Esophagus (tissue), 2 donors: ENCODE results near the gene VTI1B. TPM values are rescaled to one million over a fixed set of nuclear protein-coding genes. Genes with fewer than 3 reads are reported as not detected.

Source experiments
- H3K27ac ChIP-seq, 2 donors: one replicate each; pipeline ENCODE4 v1.5.1; 2013; ENCODE audit warnings: low read depth in 2 of 2, mild to moderate bottlenecking in 2 of 2, inconsistent platforms in 1 of 2, low read length in 1 of 2, moderate library complexity in 1 of 2
- H3K27me3 ChIP-seq, 2 donors: one replicate each; pipeline ENCODE4 v1.6.1; 2013; ENCODE audit warnings: low read length in 2 of 2, control low read depth in 1 of 2, mild to moderate bottlenecking in 1 of 2; ENCODE audit not compliant: insufficient read depth in 2 of 2, control insufficient read depth in 1 of 2
- H3K36me3 ChIP-seq, 2 donors: one replicate each; pipeline ENCODE4 v1.6.1; 2013; ENCODE audit warnings: low read length in 1 of 2; ENCODE audit not compliant: control insufficient read depth in 2 of 2, insufficient read depth in 2 of 2
- H3K4me1 ChIP-seq, 2 donors: one replicate each; pipeline ENCODE4 v1.6.1; 2013; ENCODE audit warnings: low read length in 1 of 2; ENCODE audit not compliant: control insufficient read depth in 2 of 2, insufficient read depth in 2 of 2
- H3K4me3 ChIP-seq, 2 donors: one replicate each; pipeline ENCODE4 v1.5.1; 2013; ENCODE audit warnings: low read length in 2 of 2, mild to moderate bottlenecking in 2 of 2, low read depth in 1 of 2, moderate library complexity in 1 of 2
- H3K9me3 ChIP-seq, 2 donors: one replicate each; pipeline ENCODE4 v1.6.1; 2013; ENCODE audit warnings: mild to moderate bottlenecking in 2 of 2, low read depth in 1 of 2, low read length in 1 of 2, moderate library complexity in 1 of 2; ENCODE audit not compliant: control insufficient read depth in 2 of 2, insufficient read depth in 1 of 2
- WGBS, 2 donors: extraction: QIAGEN DNeasy Blood & Tissue Kit; methylation state at CpG; one replicate each; pipeline ENCODE4 v1.1.7; 2013; 5-methylcytosine and 5-hydroxymethylcytosine counted together
- polyA plus RNA-seq, 2 donors: library from polyadenylated mRNA; stranded (reverse); fragments of 200-250 nt; gene quantifications; one replicate each; pipeline ENCODE4 v1.2.3, GENCODE V29; 2013
- donor health status: healthy with polysubstance abuse.
- donor health status: Bipolar disorder and iron deficiency.

VTI1B gene
- polyA plus RNA-seq, 2 donors, result 57.0 to 58.3 TPM

- Histone ChIP-seq H3K36me3 (no peaks in the 10 kb centered on the region), H3K27ac (peak overlapping the region in 1 of 2 donors; percentile 4), H3K4me1 (peaks cover 0 to 2% of the 10 kb centered on the region in 2 donors), H3K27me3 (no peaks in the 10 kb centered on the region), H3K4me3 (no peak overlapping the region), H3K9me3 (no peaks in the 10 kb centered on the region)
- 22 to 43% methylated on average over 2 of the region's 2 CpGs for WGBS, 2 donors
Measured at GRCh38 chr14:67623114-67623513, 51.3 kb downstream of the VTI1B start.

GRCh38 chr14:67622675-67623074, 51.8 kb downstream of the VTI1B start:
- Histone ChIP-seq H3K27ac (peak overlapping the region; percentile 4 to 22), H3K4me1 (peaks cover 0 to 2% of the 10 kb centered on the region in 2 donors)

DNA sequence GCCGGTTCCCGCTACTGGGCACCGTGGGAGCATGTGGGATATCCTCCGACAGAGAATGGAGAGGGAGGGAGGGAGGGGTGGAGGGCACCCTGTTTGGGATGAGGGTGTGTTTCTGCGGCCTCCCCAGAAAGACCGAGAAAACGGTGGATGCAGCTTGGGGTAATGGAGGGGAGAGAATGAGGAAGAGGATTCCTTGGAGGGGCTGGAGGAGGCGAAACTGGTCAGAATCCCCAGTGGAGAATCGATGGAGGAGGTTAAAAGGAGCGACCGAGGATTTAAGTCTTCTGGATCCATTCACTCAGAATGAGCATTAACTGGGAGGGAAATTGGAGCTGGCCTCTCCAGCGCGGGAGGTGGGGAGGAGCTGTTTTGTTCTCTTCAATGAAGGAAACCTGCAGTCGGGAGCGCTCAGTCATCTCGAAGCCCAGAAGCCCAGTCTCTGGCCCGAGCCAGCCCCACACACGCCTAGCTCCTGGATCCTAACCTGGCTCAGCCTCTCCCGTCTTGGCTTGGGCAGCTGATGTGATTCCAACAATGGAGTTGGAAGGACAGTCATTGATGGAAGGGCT, 54.1 kb downstream of the VTI1B start:
- Histone ChIP-seq H3K27ac (peak overlapping the region; percentile 40 to 88), H3K36me3 (no peaks in the 10 kb centered on the region), H3K4me1 (peaks cover 0 to 2% of the 10 kb centered on the region in 2 donors), H3K9me3 (no peaks in the 10 kb centered on the region), H3K4me3 (peak overlapping the region; percentile 64 to 72), H3K27me3 (no peaks in the 10 kb centered on the region)
- 5% methylated on average over 19 of the region's 19 CpGs for WGBS, 2 donors

More at GRCh38 chr14:67622675-67623074, 51.8 kb downstream of the VTI1B start:
- Histone ChIP-seq H3K36me3 (no peaks in the 10 kb centered on the region), H3K27me3 (no peaks in the 10 kb centered on the region), H3K4me3 (no peak overlapping the region), H3K9me3 (no peaks in the 10 kb centered on the region)
- WGBS, 2 donors, result 64 to 77% methylated on average over 4 of the region's 4 CpGs

GRCh38 chr14:67619446-67620216, 54.8 kb downstream of the VTI1B start, which contains the start of gene ARG2:
ARG2 (plus strand) TSS chr14:67619920; CDS start chr14:67619978, 58 bp downstream.
- Histone ChIP-seq H3K4me3 (peak within 1 kb of the TSS; percentile 64 to 72), H3K4me1 (peaks cover 0 to 2% of the 10 kb centered on the region in 2 donors), H3K27ac (peak within 1 kb of the TSS; percentile 79 to 88), H3K9me3 (no peaks in the 10 kb centered on the region), H3K36me3 (no peaks in the 10 kb centered on the region), H3K27me3 (no peaks in the 10 kb centered on the region)
- 0 to 1% methylated on average over 61 to 62 of the region's 62 CpGs for WGBS, 2 donors

GRCh38 chr14:67618617-67619063, 55.8 kb downstream of the VTI1B start:
- Histone ChIP-seq H3K4me1 (peaks cover 0 to 2% of the 10 kb centered on the region in 2 donors), H3K9me3 (no peaks in the 10 kb centered on the region), H3K27me3 (no peaks in the 10 kb centered on the region), H3K27ac (no peak overlapping the region), H3K36me3 (no peaks in the 10 kb centered on the region), H3K4me3 (no peak overlapping the region)

GRCh38 chr14:67610491-67610890, 63.9 kb downstream of the VTI1B start:
- H3K4me3 ChIP-seq, result no peak overlapping the region
- WGBS, 2 donors, result 42 to 73% methylated on average over 1 of the region's 1 CpG

GRCh38 chr14:67609642-67610310, 64.7 kb downstream of the VTI1B start:
- H3K4me3 ChIP-seq, result no peak overlapping the region
- WGBS, 2 donors, result 64 to 73% methylated on average over 10 of the region's 10 CpGs
- H3K27me3 ChIP-seq, result no peaks in the 10 kb centered on the region
- no peak overlapping the region for H3K27ac ChIP-seq
- no peaks in the 10 kb centered on the region for H3K36me3 ChIP-seq
- H3K9me3 ChIP-seq, result no peaks in the 10 kb centered on the region
- H3K4me1 ChIP-seq, result no peaks in the 10 kb centered on the region

More at GRCh38 chr14:67610491-67610890, 63.9 kb downstream of the VTI1B start:
- H3K36me3 ChIP-seq, result no peaks in the 10 kb centered on the region
- no peaks in the 10 kb centered on the region for H3K4me1 ChIP-seq
- H3K9me3 ChIP-seq, result no peaks in the 10 kb centered on the region
- no peak overlapping the region for H3K27ac ChIP-seq
- no peaks in the 10 kb centered on the region for H3K27me3 ChIP-seq

- H3K27me3 ChIP-seq, result no peaks in the 10 kb centered on the region
- no peak overlapping the region for H3K4me3 ChIP-seq
- no peaks in the 10 kb centered on the region for H3K4me1 ChIP-seq
- H3K36me3 ChIP-seq, result no peaks in the 10 kb centered on the region
- 92 to 93% methylated on average over 5 of the region's 5 CpGs for WGBS, 2 donors
- H3K27ac ChIP-seq, result no peak overlapping the region
- H3K9me3 ChIP-seq, result no peaks in the 10 kb centered on the region
Measured at GRCh38 chr14:67607646-67608045, 66.8 kb downstream of the VTI1B start.

- WGBS, 2 donors, result 66% methylated on average over 5 of the region's 5 CpGs
- Histone ChIP-seq H3K27me3 (no peaks in the 10 kb centered on the region), H3K36me3 (no peaks in the 10 kb centered on the region), H3K4me1 (peaks cover 0 to 3% of the 10 kb centered on the region in 2 donors), H3K9me3 (no peaks in the 10 kb centered on the region), H3K4me3 (no peak overlapping the region), H3K27ac (no peak overlapping the region)
Measured at GRCh38 chr14:67602995-67603545, 71.4 kb downstream of the VTI1B start.
